ES-I3 (cell line): ENCODE measurements around the gene DYNC2I2.
A peak's percentile ranks its signal among the peaks of the same experiment; 100 is the strongest.

Experiments
- H3K36me3 ChIP-seq: 2 replicates; pipeline ENCODE4 v1.6.1; 2013; ENCODE audit warnings: mild to moderate bottlenecking, low read length, control low read depth, moderate library complexity; ENCODE audit not compliant: insufficient read depth
- H3K4me1 ChIP-seq: 2 replicates; pipeline ENCODE4 v1.6.1; 2013; ENCODE audit warnings: mild to moderate bottlenecking, control low read depth, low read length; ENCODE audit not compliant: insufficient read depth
- H3K9ac ChIP-seq: 2 replicates; pipeline ENCODE4 v1.6.1; 2013; ENCODE audit warnings: low read depth, mild to moderate bottlenecking, low read length, moderate library complexity
- H3K9me3 ChIP-seq: 2 replicates; pipeline ENCODE4 v1.6.1; 2013; ENCODE audit warnings: mild to moderate bottlenecking, low read length, moderate library complexity; ENCODE audit not compliant: control insufficient read depth, insufficient read depth

Gene DYNC2I2

GRCh38 chr9:128690684-128691034 is 34.0 kb upstream of the DYNC2I2 start:
- Histone ChIP-seq H3K9ac (peak overlapping the region; percentile 98), H3K4me1 (peaks cover 8% of the 10 kb centered on the region; the same call in 1 of the 2 replicates), H3K9me3 (no peaks in the 10 kb centered on the region), H3K36me3 (peaks cover 30% of the 10 kb centered on the region)

GRCh38 chr9:128689820-128690683 is 33.4 kb upstream of the DYNC2I2 start:
- Histone ChIP-seq H3K36me3 (peaks cover 27% of the 10 kb centered on the region), H3K4me1 (peaks cover 8% of the 10 kb centered on the region; the same call in 1 of the 2 replicates), H3K9me3 (no peaks in the 10 kb centered on the region), H3K9ac (peak overlapping the region; percentile 98)

GRCh38 chr9:128689293-128689774 is 32.7 kb upstream of the DYNC2I2 start:
- H3K36me3 ChIP-seq: peaks cover 25% of the 10 kb centered on the region
- H3K9ac ChIP-seq: peak overlapping the region; percentile 63
- H3K9me3 ChIP-seq: no peaks in the 10 kb centered on the region
- peaks cover 8% of the 10 kb centered on the region; the same call in 1 of the 2 replicates for H3K4me1 ChIP-seq

- no peaks in the 10 kb centered on the region for H3K9me3 ChIP-seq
- H3K36me3 ChIP-seq: peaks cover 18% of the 10 kb centered on the region
- peaks cover 8% of the 10 kb centered on the region; the same call in 1 of the 2 replicates for H3K4me1 ChIP-seq
- H3K9ac ChIP-seq: peak within 1 kb of the TSS; percentile 98
Observed at GRCh38 chr9:128688501-128689292, 32.0 kb upstream of the DYNC2I2 start, which contains the start of gene SET. Gene SET (plus strand): TSS chr9:128689222. CDS start chr9:128689583, 361 bp downstream.

- H3K4me1 ChIP-seq: peaks cover 8% of the 10 kb centered on the region; the same call in 1 of the 2 replicates
- no peak overlapping the region for H3K9ac ChIP-seq
- no peaks in the 10 kb centered on the region for H3K9me3 ChIP-seq
- peaks cover 8% of the 10 kb centered on the region for H3K36me3 ChIP-seq
Observed at GRCh38 chr9:128687453-128687852, 30.8 kb upstream of the DYNC2I2 start.

GRCh38 chr9:128685636-128686489 is 29.2 kb upstream of the DYNC2I2 start:
- Histone ChIP-seq H3K36me3 (no peaks in the 10 kb centered on the region; the same call in 1 of the 2 replicates), H3K9me3 (no peaks in the 10 kb centered on the region), H3K4me1 (peaks cover 4% of the 10 kb centered on the region; the same call in 1 of the 2 replicates), H3K9ac (peak overlapping the region; percentile 17; the same call in 1 of the 2 replicates)

- H3K4me1 ChIP-seq: peaks cover 4% of the 10 kb centered on the region; the same call in 1 of the 2 replicates
Observed at GRCh38 chr9:128684325-128685199, 27.9 kb upstream of the DYNC2I2 start.

GRCh38 chr9:128684065-128684324 is 27.3 kb upstream of the DYNC2I2 start:
- peak overlapping the region; percentile 67 for H3K9ac ChIP-seq
- no peaks in the 10 kb centered on the region; the same call in 1 of the 2 replicates for H3K36me3 ChIP-seq
- H3K4me1 ChIP-seq: peaks cover 4% of the 10 kb centered on the region; the same call in 1 of the 2 replicates
- H3K9me3 ChIP-seq: no peaks in the 10 kb centered on the region

More at GRCh38 chr9:128684325-128685199, 27.9 kb upstream of the DYNC2I2 start:
- Histone ChIP-seq H3K9ac (peak overlapping the region; percentile 67), H3K36me3 (no peaks in the 10 kb centered on the region; the same call in 1 of the 2 replicates), H3K9me3 (no peaks in the 10 kb centered on the region)

- Histone ChIP-seq H3K9ac (peak overlapping the region; percentile 67), H3K9me3 (no peaks in the 10 kb centered on the region), H3K36me3 (no peaks in the 10 kb centered on the region; the same call in 1 of the 2 replicates), H3K4me1 (peaks cover 4% of the 10 kb centered on the region; the same call in 1 of the 2 replicates)
Observed at GRCh38 chr9:128683340-128684064, 26.9 kb upstream of the DYNC2I2 start.

- no peak overlapping the region for H3K9ac ChIP-seq
- no peaks in the 10 kb centered on the region; the same call in 1 of the 2 replicates for H3K36me3 ChIP-seq
- H3K4me1 ChIP-seq: no peaks in the 10 kb centered on the region
- no peaks in the 10 kb centered on the region for H3K9me3 ChIP-seq
Observed at GRCh38 chr9:128677794-128678193, 21.1 kb upstream of the DYNC2I2 start.

GRCh38 chr9:128675382-128675781 is 18.7 kb upstream of the DYNC2I2 start:
- Histone ChIP-seq H3K9ac (no peak overlapping the region), H3K36me3 (no peaks in the 10 kb centered on the region), H3K9me3 (no peaks in the 10 kb centered on the region), H3K4me1 (no peaks in the 10 kb centered on the region)

GRCh38 chr9:128669786-128670185 is 13.1 kb upstream of the DYNC2I2 start:
- Histone ChIP-seq H3K9ac (no peak overlapping the region), H3K9me3 (no peaks in the 10 kb centered on the region), H3K4me1 (no peaks in the 10 kb centered on the region), H3K36me3 (no peaks in the 10 kb centered on the region)
